Mesothelial cell of epicardium (in vitro differentiated cells): ENCODE data around the gene ANKRD33B. TPM values are rescaled to one million over a fixed set of nuclear protein-coding genes. Genes with fewer than 3 reads are reported as not detected.
"Not testable (repeated sequence)": the region's sequence is repeated elsewhere in the genome, so short reads cannot be mapped to it uniquely, and the experiment has no call there.

Experiments used
- DNase-seq, 2 experiments: peaks; one replicate each; pipeline ENCODE4 v3.0.0; 2021; ENCODE audit warnings: low spot score in 2 of 2; ENCODE audit not compliant: unreplicated experiment in 2 of 2
- H3K27ac Mint-ChIP-seq: 2 replicates; pipeline ENCODE4 v1.8.0; 2021; ENCODE audit warnings: mixed read lengths
- H3K27me3 Mint-ChIP-seq: 2 replicates; pipeline ENCODE4 v1.8.0; 2021; ENCODE audit warnings: low read depth, mixed read lengths
- H3K36me3 Mint-ChIP-seq: 2 replicates; pipeline ENCODE4 v1.8.0; 2021; ENCODE audit warnings: mixed read lengths
- H3K4me1 Mint-ChIP-seq: 2 replicates; pipeline ENCODE4 v1.8.0; 2021; ENCODE audit warnings: mixed read lengths
- H3K4me3 Mint-ChIP-seq: 2 replicates; pipeline ENCODE4 v1.8.0; 2021; ENCODE audit warnings: mild to moderate bottlenecking, moderate library complexity, mixed read lengths
- H3K9me3 Mint-ChIP-seq: 2 replicates; pipeline ENCODE4 v1.8.0; 2021; ENCODE audit warnings: mixed read lengths
- total RNA-seq: library from RNA; stranded (reverse); gene quantifications from 3 replicates; pipeline ENCODE4 v1.2.1, GENCODE V29; 2021
- TF ChIP-seq, protein P1 (sequence below): fragments of 200-600 bp; sonication (generic); IDR thresholded peaks from one replicate; pipeline ENCODE4 v1.5.0; 2021; ENCODE audit warnings: antibody characterized with exemption; ENCODE audit not compliant: unreplicated experiment

ANKRD33B gene
- total RNA-seq, 1 donor from 2014 or later: 3.8 TPM

DNA sequence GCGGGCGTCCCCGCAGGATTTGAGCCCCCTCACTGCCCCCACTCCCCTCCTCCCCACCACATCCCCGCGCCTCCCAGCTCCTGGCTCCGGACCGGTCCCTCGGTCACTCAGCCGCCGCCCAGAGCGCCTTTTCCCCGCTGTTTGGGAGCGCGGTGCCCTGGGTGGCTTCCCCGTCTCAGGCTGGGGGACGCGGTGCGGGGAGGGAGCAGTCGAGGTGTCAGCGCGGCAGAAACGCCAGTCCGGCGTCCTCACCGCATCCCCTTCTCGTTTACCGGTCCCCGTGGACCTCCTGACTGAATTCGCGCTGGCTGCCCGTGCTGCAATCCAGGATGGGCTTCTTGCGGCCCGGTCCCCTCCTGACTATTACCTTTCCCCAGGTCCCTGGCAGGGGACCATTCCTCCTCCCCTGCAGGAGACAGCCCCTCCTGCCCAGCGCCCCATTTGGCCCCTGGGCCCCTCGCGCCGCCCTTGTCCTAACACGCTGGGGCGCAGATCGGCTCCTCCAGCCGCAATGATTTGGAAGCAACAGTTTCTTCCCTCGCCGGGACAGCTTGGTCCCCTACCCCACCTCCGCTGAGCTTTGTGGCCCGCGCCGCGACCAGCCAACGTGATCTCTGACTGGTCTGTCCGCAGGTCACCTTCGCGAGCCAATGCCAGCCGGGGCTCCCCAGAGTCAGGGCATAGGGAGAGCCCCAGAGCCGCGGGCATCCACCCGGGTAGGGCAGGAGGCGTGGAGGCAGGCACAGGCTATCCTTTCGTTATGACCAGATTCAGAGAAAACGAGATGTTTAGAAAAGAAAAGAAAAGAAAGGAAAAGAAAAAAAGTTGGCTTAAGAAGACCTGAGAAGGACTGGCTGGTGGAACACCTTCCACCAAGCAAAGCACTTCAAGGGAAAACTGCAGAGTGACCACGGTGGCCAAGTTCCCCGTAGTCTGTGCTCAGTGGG, 1.2 kb downstream of the ANKRD33B start:
- H3K27me3 Mint-ChIP-seq: peaks cover 26% of the 10 kb centered on the region
- H3K27ac Mint-ChIP-seq: peak overlapping the region; percentile 21
- TF ChIP-seq, protein P1, sequence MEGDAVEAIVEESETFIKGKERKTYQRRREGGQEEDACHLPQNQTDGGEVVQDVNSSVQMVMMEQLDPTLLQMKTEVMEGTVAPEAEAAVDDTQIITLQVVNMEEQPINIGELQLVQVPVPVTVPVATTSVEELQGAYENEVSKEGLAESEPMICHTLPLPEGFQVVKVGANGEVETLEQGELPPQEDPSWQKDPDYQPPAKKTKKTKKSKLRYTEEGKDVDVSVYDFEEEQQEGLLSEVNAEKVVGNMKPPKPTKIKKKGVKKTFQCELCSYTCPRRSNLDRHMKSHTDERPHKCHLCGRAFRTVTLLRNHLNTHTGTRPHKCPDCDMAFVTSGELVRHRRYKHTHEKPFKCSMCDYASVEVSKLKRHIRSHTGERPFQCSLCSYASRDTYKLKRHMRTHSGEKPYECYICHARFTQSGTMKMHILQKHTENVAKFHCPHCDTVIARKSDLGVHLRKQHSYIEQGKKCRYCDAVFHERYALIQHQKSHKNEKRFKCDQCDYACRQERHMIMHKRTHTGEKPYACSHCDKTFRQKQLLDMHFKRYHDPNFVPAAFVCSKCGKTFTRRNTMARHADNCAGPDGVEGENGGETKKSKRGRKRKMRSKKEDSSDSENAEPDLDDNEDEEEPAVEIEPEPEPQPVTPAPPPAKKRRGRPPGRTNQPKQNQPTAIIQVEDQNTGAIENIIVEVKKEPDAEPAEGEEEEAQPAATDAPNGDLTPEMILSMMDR: no peak
- H3K36me3 Mint-ChIP-seq: no peaks in the 10 kb centered on the region
- peak in 1 of 2 experiments; percentile 45 for DNase-seq
- H3K4me3 Mint-ChIP-seq: peak overlapping the region; percentile 79
- peaks cover 32% of the 10 kb centered on the region for H3K4me1 Mint-ChIP-seq
- no peaks in the 10 kb centered on the region for H3K9me3 Mint-ChIP-seq

DNA sequence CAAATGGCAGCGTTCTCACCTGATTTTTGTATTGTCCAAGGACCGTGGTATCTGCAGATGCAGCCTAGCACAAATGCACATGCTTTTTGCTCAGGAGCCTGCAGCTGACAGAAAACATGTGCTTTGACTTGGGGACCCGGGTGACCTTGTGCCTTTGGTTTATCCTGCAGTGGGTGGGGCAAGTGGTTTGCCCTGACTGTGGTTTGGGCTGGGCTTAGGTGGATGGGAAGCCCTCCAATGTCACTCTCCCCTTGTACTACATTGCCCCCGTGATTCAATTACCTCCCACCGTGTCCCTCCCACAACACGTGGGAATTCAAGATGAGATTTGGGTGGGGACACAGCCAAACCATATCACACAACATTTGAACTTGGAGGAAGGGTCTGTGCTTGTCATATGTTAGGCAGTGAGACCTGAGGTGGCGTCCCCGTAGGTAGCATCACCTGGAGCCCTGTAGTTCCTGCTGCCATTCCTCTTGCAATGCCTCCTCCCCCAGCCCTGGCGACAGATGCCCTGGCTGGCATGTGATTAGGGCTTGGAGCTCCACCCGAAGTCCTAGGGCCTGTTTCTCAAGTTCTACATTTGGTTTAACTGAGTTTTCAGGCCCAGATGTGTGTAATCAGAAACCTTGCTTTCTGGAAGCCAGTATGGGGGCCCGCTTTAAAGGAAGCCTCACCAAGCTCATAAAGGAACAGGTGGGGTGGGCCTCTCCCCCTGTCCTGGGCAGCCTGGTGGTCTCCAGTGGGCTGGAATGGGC, 2.1 kb downstream of the ANKRD33B start:
- H3K36me3 Mint-ChIP-seq: no peaks in the 10 kb centered on the region
- peaks cover 26% of the 10 kb centered on the region for H3K27me3 Mint-ChIP-seq
- H3K27ac Mint-ChIP-seq: no peak overlapping the region
- peaks cover 28% of the 10 kb centered on the region for H3K4me1 Mint-ChIP-seq
- peak overlapping the region; percentile 79 for H3K4me3 Mint-ChIP-seq
- DNase-seq: no peak
- no peaks in the 10 kb centered on the region for H3K9me3 Mint-ChIP-seq
- TF ChIP-seq, protein P1: no peak

DNA sequence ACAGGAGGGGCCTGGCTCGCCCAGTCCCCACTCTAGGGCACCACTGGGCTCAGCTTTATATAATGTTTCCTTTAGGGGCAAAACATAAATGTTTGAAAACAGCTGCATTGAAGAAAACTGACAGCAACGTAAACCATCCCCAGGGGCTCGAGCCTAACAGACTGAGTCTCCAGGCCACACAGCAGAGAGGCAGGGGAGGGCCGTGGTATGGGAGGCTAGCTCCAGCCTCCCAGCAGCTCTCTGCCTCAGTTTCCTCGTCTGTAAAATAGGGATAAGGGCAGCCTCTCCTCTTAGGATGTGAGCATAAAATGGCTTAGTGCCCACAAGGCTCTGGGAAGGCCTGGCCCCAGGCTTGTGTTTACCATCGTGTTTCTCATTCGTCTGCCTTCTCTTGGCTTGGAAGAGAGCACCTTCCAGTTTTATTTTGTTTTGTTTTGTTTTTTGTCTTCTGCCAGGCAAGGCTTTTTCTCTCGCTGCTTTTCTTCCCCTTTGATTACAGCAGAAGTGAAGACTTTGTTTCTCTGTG, 2.7 kb downstream of the ANKRD33B start:
- H3K4me1 Mint-ChIP-seq: peaks cover 28% of the 10 kb centered on the region
- no peak for DNase-seq
- TF ChIP-seq, protein P1: no peak
- H3K27me3 Mint-ChIP-seq: peaks cover 22% of the 10 kb centered on the region
- H3K27ac Mint-ChIP-seq: no peak overlapping the region
- no peaks in the 10 kb centered on the region for H3K36me3 Mint-ChIP-seq
- H3K4me3 Mint-ChIP-seq: no peak overlapping the region
- H3K9me3 Mint-ChIP-seq: no peaks in the 10 kb centered on the region

DNA sequence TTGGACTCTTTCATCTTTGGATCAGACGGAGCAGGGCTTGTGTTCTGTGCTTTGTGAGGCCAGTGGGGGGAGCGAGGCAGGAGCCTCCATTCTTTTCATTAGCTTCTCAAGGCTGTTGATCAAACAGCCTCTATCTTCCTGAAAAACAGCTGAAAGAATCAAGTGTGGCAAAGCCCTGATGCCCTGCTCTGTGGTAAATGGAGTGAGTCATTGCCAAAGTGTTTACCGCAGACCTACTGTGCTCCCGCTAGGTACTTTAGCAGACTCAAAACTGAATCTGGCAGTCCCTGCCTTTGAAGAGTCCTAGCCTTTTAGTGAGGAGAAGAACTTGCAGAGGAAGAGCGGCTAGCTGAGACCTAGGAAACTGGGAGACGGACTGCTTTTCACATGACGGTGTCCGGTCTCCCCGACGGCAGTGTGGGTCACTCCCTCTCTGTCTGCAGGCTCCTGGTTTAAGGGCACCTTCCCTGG, 3.3 kb downstream of the ANKRD33B start:
- H3K27ac Mint-ChIP-seq: no peak overlapping the region
- H3K36me3 Mint-ChIP-seq: no peaks in the 10 kb centered on the region
- TF ChIP-seq, protein P1: no peak
- H3K9me3 Mint-ChIP-seq: no peaks in the 10 kb centered on the region
- H3K27me3 Mint-ChIP-seq: peaks cover 20% of the 10 kb centered on the region
- DNase-seq: no peak
- no peak overlapping the region for H3K4me3 Mint-ChIP-seq
- H3K4me1 Mint-ChIP-seq: peaks cover 28% of the 10 kb centered on the region

DNA sequence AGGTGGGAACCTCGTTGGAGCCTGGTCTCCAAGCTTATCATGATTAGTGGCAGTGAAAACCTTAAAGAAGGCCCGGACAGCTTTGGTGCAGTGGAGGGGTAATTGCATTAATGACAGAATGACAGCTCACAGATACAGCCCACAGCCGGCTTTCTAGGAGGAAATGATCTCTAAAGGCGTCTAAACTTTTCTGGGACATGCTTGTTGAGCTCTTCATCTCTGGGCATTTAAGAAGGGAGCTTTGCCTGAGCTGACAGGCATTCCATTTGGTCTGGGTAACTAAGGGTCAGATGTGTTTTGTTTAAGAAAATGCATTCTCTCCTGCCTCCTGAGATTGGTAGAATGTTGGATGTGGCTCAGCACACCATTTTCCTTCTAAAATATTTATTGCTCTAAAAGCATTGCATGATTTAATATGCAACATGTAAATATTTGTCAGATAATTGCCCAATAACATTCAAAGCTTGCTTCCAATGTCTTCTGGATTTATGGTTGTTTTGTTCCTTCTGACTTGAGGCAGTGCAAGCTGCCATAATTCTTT, 4.0 kb downstream of the ANKRD33B start:
- H3K4me3 Mint-ChIP-seq: no peak overlapping the region
- H3K36me3 Mint-ChIP-seq: no peaks in the 10 kb centered on the region
- peaks cover 28% of the 10 kb centered on the region for H3K4me1 Mint-ChIP-seq
- H3K27ac Mint-ChIP-seq: no peak overlapping the region
- H3K9me3 Mint-ChIP-seq: no peaks in the 10 kb centered on the region
- TF ChIP-seq, protein P1: no peak
- DNase-seq: no peak
- peaks cover 17% of the 10 kb centered on the region for H3K27me3 Mint-ChIP-seq

DNA sequence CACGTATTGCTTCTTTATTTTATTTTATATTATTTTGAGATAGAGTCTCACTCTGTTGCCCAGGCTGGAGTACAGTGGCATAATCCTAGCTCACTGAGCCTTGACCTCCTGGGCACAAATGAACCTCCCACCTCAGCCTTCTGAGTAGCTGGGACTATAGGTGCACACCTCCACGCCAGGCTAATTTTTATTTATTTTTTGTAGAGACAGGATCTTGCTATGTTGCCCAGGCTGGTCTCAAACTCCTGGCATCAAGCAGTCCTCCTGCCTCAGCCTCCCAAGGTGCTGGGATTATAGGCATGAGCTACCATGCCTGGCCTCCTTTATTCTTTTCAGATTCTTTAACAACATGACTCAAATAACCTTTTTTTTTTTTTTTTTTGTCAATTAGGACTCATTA, 6.7 kb downstream of the ANKRD33B start:
- DNase-seq, H3K36me3 Mint-ChIP-seq, H3K27me3 Mint-ChIP-seq, H3K27ac Mint-ChIP-seq, H3K4me3 Mint-ChIP-seq, H3K9me3 Mint-ChIP-seq: not testable (repeated sequence)
- H3K4me1 Mint-ChIP-seq: peaks cover 21% of the 10 kb centered on the region
